Measurements from ENCODE around the gene PELI2. TPM values are rescaled to one million over a fixed set of nuclear protein-coding genes. Genes with fewer than 3 reads are reported as not detected.
A peak's percentile ranks its signal among the peaks of the same experiment; 100 is the strongest.

PELI2 gene, protein sequence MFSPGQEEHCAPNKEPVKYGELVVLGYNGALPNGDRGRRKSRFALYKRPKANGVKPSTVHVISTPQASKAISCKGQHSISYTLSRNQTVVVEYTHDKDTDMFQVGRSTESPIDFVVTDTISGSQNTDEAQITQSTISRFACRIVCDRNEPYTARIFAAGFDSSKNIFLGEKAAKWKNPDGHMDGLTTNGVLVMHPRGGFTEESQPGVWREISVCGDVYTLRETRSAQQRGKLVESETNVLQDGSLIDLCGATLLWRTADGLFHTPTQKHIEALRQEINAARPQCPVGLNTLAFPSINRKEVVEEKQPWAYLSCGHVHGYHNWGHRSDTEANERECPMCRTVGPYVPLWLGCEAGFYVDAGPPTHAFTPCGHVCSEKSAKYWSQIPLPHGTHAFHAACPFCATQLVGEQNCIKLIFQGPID
- under 1 TPM; 0.57 to 0.68 TPM for total RNA-seq

DNA sequence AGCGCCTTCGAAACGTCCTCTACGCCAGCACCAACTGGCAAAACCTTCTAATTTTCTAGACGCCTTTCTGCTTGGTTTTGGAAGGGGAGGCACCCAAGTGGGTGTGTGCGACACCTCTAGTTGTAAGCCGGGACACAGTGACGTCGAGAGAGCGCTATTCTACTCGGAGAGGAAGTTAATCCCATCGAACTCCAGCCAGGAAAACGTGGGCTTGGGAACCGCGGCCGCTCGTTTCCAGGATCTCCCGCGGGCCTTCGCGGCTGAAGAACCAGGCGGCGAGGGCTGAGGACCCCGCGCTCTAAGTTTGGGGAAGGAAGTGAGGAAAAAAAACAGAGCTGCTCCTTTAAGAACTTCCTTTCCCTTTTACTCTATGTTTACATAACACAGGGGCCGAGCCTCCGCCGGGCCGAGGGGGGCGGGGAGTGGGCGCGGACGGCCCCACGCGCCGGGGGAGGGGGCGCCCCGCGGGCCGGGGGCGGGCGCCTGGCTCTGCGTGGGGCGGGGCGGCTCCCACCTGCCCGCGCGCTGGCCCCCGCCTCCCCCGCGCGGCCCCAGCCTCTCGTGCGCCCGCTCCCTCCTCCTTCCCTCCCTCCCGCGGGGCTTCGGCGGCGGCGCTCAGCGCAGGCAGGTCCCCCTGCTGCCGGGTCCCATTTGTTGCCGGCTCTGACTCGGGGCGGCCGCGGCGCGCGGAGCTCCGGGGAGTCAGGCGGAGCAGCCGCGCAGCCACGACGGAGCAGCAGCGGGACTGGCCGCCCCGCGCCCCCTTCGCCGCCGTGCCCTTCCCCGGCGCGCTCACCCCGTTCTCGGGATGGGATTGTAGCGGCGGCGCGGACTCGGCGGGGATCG is at the start of gene PELI2:
Gene PELI2, plus strand, starts transcription at position 647 of the 846 bp plus-strand sequence. CDS start 250 bp downstream, outside the sequence.
- POLR2A ChIA-PET = interaction anchor here (0.6 to 1.4 kb wide), 4 partner anchors 9 to 297 kb away, joined by 3 to 7 read pairs (median 4); no protein-coding TSS in a partner anchor
- Mint-ChIP-seq H3K27me3 (ENCODE audit: low read depth) (peaks cover 44% of the 10 kb centered on the region), H3K9me3 (ENCODE audit: insufficient read depth) (no peaks in the 10 kb centered on the region), H3K27ac (peak within 1 kb of the TSS; percentile 63), H3K4me1 (ENCODE audit: low read depth) (peaks cover 25% of the 10 kb centered on the region), H3K4me3 (peak within 1 kb of the TSS; percentile 86), H3K36me3 (ENCODE audit: low read depth) (no peaks in the 10 kb centered on the region)
- ATAC-seq (peak; percentile 87), DNase-seq (peak; percentile 74)
- CTCF ChIA-PET = interaction anchor here (0.5 to 1.0 kb wide), 5 partner anchors 10 to 310 kb away, joined by 3 to 5 read pairs (median 3); no protein-coding TSS in a partner anchor

DNA sequence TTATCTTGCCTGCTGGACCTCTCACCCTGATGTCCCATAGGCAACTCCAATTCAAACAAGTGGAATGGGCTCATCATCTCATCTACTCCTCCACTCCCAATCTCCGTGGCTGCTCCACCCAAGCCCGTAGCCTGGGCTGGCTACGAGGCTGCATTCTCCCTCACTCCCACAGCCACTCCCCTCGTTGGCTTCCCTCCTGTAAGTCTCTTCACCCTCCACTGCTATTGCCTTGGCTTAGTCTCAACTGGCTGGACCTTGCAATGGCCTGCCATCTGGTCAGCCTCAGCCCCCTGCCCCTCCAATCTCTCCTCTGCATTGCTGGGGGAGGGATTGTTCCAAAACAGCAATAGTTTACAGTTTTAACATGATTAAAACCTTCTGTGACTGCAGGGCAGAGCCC is 44.4 kb upstream of the PELI2 start:
- ChIA-PET POLR2A (no interaction called here), CTCF (no interaction called here)
- Mint-ChIP-seq H3K9me3 (ENCODE audit: insufficient read depth) (no peaks in the 10 kb centered on the region), H3K4me1 (ENCODE audit: low read depth) (no peaks in the 10 kb centered on the region), H3K36me3 (ENCODE audit: low read depth) (no peaks in the 10 kb centered on the region), H3K4me3 (no peak overlapping the region), H3K27ac (no peak overlapping the region), H3K27me3 (ENCODE audit: low read depth) (peaks cover 7% of the 10 kb centered on the region)
- no peak for ATAC-seq
- no peak for DNase-seq

DNA sequence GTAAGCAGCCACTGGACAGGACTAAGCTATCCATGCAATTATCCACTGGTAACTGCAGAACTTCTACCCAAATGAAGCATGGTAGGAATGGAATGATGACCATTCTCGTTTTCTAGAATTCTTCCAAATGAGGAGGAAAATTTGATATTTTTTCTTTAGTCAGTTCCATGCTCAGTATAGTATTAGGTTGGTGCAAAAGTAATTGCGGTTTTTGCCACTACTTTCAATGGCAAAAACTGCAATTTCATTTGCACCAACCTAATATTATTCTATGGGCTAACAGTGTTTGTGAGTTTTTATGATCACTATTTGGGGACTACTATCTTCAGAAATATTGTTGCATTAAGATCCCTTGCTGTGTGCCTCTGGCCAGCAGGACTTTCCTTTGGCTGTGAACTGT is 42.9 kb upstream of the PELI2 start:
- H3K4me3 Mint-ChIP-seq = no peak overlapping the region
- H3K4me1 Mint-ChIP-seq (ENCODE audit: low read depth) = no peaks in the 10 kb centered on the region
- no peaks in the 10 kb centered on the region for H3K9me3 Mint-ChIP-seq (ENCODE audit: insufficient read depth)
- DNase-seq (no peak), ATAC-seq (no peak)
- H3K36me3 Mint-ChIP-seq (ENCODE audit: low read depth) = no peaks in the 10 kb centered on the region
- no peak overlapping the region for H3K27ac Mint-ChIP-seq
- CTCF ChIA-PET = no interaction called here
- H3K27me3 Mint-ChIP-seq (ENCODE audit: low read depth) = peaks cover 7% of the 10 kb centered on the region
- POLR2A ChIA-PET = no interaction called here

DNA sequence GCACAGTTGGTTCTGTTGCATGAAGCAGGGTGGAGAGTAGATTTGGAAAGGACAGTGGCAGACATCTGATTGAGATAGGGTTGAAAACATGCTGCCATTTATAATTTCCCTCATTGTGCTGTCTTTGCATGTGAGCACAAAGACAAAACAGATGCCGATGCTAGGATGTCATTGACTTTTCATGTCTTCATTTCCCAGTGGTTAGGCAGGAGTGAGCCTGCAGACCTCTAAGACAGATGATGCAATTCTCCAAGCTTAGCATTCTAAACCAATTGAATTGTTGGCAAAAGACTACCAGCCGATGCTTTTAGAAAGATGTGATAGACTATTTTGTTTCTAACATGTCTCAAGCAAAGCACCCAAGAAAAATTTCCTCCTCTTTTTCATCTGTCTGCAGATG is 37.1 kb upstream of the PELI2 start:
- Mint-ChIP-seq H3K27ac (no peak overlapping the region), H3K4me3 (no peak overlapping the region), H3K36me3 (ENCODE audit: low read depth) (no peaks in the 10 kb centered on the region), H3K27me3 (ENCODE audit: low read depth) (peaks cover 25% of the 10 kb centered on the region), H3K9me3 (ENCODE audit: insufficient read depth) (no peaks in the 10 kb centered on the region), H3K4me1 (ENCODE audit: low read depth) (no peaks in the 10 kb centered on the region)
- CTCF ChIA-PET = no interaction called here
- no peak for DNase-seq
- no peak for ATAC-seq
- POLR2A ChIA-PET = no interaction called here

DNA sequence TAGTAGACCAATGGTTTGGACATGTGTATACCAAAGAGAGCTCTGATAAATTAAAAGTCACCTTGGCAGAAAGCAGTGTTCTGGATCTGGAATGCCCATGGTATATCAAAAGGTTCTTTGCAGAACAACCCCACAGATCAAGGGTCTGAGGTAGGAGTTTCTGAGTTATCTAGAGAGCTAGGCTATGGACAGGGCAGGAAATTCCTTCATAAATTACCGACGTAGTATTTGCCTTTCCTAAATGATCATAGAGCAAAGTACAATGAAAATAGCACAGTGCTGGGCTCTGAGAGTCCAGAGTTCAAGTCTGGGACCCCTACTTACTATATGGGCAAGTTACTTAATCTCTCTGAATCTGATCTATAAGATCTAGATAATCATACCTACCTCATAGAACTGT is 35.3 kb upstream of the PELI2 start:
- H3K27ac Mint-ChIP-seq = no peak overlapping the region
- ATAC-seq (no peak), DNase-seq (no peak)
- ChIA-PET CTCF (no interaction called here), POLR2A (no interaction called here)
- no peaks in the 10 kb centered on the region for H3K36me3 Mint-ChIP-seq (ENCODE audit: low read depth)
- no peaks in the 10 kb centered on the region for H3K4me1 Mint-ChIP-seq (ENCODE audit: low read depth)
- H3K9me3 Mint-ChIP-seq (ENCODE audit: insufficient read depth) = no peaks in the 10 kb centered on the region
- peaks cover 30% of the 10 kb centered on the region for H3K27me3 Mint-ChIP-seq (ENCODE audit: low read depth)
- no peak overlapping the region for H3K4me3 Mint-ChIP-seq

DNA sequence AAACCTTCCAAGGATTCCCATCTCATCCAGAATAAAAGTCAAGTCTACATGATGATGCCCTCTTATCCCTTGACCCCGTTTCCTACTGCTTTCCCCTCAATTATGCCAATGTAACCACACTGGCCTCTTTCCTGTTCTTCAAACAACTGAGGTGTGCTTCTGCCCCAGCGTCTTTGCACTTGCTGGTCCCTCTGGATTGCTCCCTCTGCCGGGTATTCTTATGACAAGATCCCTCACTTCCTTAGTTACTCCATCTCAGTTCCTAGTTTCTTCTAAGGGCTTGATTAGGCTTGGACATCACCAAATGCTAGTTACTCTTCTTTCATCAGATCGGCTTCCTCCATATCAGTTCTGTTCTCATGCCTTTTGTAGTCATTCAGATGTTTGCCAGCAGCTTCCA is 32.7 kb upstream of the PELI2 start:
- DNase-seq = no peak
- Mint-ChIP-seq H3K4me1 (ENCODE audit: low read depth) (no peaks in the 10 kb centered on the region), H3K4me3 (no peak overlapping the region), H3K27me3 (ENCODE audit: low read depth) (peaks cover 33% of the 10 kb centered on the region), H3K9me3 (ENCODE audit: insufficient read depth) (no peaks in the 10 kb centered on the region), H3K27ac (no peak overlapping the region), H3K36me3 (ENCODE audit: low read depth) (no peaks in the 10 kb centered on the region)
- CTCF ChIA-PET = no interaction called here
- POLR2A ChIA-PET = no interaction called here
- ATAC-seq = no peak

DNA sequence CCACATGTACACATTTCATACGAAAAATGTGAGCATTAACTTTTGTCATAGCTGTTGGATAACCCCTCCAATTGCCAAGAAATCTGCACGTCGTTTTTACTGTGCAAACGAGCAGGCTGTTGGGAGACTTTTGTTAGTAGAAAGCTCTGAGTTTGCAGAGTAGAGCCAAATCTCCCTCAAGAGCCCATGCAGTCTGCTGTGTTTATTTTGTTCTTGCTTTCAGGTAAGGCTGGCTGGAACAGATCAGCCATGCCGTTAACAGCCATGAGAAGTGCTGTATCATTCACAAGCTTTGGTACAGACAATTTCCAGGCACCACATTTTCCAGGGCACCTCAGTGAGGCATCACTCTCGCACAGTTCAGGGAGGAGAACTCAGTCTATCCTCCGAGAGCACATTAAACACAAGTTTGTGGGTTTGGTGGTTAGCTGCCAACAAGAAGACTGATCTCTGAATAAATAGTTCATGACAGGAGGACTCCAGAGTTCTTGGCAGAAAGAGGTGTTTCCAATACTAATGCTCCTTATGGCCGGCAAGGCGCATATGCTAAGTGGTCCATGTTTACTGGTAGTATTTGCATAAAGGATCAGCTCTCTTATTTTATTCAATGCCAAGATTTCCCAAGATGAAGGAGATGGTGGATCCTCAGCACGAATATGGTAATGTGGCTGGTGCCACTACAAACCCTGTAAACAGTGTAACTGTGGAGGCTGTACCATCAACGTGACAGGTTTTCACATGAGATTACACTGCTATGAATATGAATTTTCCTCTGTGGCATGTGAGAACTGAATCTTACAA is 30.3 kb upstream of the PELI2 start:
- ChIA-PET POLR2A (no interaction called here), CTCF (no interaction called here)
- no peak overlapping the region for H3K27ac Mint-ChIP-seq
- no peak overlapping the region for H3K4me3 Mint-ChIP-seq
- H3K4me1 Mint-ChIP-seq (ENCODE audit: low read depth) = no peaks in the 10 kb centered on the region
- ATAC-seq = no peak
- no peaks in the 10 kb centered on the region for H3K36me3 Mint-ChIP-seq (ENCODE audit: low read depth)
- peaks cover 33% of the 10 kb centered on the region for H3K27me3 Mint-ChIP-seq (ENCODE audit: low read depth)
- no peak for DNase-seq
- no peaks in the 10 kb centered on the region for H3K9me3 Mint-ChIP-seq (ENCODE audit: insufficient read depth)

DNA sequence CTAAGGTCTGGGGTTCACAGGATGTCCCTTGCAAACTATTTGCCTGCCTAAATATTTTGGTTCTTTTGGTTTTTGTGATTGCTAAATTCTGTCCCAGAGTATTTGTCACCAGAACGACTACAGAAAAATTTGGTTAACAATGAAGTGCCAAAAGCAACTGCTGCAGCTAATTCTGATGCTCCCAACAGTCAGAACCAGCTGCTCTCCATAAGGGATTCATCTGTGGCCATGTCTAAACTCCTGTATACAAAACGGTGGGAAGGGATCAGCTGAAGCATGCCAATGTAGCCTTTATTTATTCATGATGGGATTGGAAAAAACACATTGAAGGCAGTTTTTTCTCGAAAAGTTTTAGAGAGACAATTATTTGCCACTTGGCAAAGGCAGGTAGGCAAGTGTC is 29.3 kb upstream of the PELI2 start:
- H3K4me1 Mint-ChIP-seq (ENCODE audit: low read depth) = no peaks in the 10 kb centered on the region
- H3K27me3 Mint-ChIP-seq (ENCODE audit: low read depth) = peaks cover 30% of the 10 kb centered on the region
- DNase-seq (no peak), ATAC-seq (no peak)
- no peak overlapping the region for H3K27ac Mint-ChIP-seq
- H3K9me3 Mint-ChIP-seq (ENCODE audit: insufficient read depth) = no peaks in the 10 kb centered on the region
- no peak overlapping the region for H3K4me3 Mint-ChIP-seq
- CTCF ChIA-PET = no interaction called here
- no peaks in the 10 kb centered on the region for H3K36me3 Mint-ChIP-seq (ENCODE audit: low read depth)
- POLR2A ChIA-PET = no interaction called here

DNA sequence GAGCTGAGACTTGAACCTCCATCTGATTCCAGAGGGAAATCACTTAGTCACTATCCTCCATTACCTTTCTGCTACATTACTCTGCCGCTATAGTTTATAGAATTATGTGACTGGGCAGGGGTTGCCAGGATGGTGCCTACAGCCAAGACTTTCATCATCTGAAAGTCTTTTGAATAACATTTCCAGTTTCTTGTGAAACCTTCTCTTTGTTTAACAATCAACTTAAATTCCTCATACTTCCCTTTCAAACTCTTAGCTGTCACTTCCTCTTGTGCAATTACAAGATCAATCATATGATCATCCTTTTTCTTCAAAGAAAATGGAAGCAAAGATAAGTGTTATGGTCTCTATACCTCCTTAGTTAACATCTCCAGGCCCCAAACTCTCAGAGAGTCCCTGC is 25.4 kb upstream of the PELI2 start:
- CTCF ChIA-PET = no interaction called here

DNA sequence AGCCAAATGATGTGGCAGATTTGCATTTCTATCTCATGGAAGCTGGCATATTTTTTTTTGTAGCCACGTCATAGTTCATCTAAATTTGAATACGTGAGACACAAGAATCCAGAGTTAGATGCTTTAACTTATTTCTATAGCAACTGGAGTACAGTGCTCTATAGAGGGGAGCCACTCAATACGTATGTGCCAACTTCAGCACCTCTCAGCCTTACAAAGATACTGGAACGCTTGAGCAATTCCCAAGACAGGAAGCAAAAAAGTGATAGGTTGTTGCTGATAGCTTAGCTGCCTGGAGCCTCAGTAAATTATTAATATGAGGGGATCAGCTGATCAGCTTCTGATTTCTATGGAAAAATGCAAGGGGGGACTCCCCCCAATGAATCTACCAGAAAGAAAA is 24.1 kb upstream of the PELI2 start:
- Mint-ChIP-seq H3K4me3 (no peak overlapping the region), H3K4me1 (ENCODE audit: low read depth) (no peaks in the 10 kb centered on the region), H3K36me3 (ENCODE audit: low read depth) (no peaks in the 10 kb centered on the region), H3K27ac (no peak overlapping the region), H3K27me3 (ENCODE audit: low read depth) (peaks cover 5% of the 10 kb centered on the region), H3K9me3 (ENCODE audit: insufficient read depth) (no peaks in the 10 kb centered on the region)
- ChIA-PET POLR2A (no interaction called here), CTCF (no interaction called here)
- DNase-seq (no peak), ATAC-seq (no peak)

More for the DNA sequence above, 25.4 kb upstream of the PELI2 start:
- H3K4me1 Mint-ChIP-seq (ENCODE audit: low read depth) = no peaks in the 10 kb centered on the region
- peaks cover 10% of the 10 kb centered on the region for H3K27me3 Mint-ChIP-seq (ENCODE audit: low read depth)
- H3K9me3 Mint-ChIP-seq (ENCODE audit: insufficient read depth) = no peaks in the 10 kb centered on the region
- ATAC-seq = no peak
- no peak overlapping the region for H3K4me3 Mint-ChIP-seq
- DNase-seq = no peak
- POLR2A ChIA-PET = no interaction called here
- H3K36me3 Mint-ChIP-seq (ENCODE audit: low read depth) = no peaks in the 10 kb centered on the region
- no peak overlapping the region for H3K27ac Mint-ChIP-seq

DNA sequence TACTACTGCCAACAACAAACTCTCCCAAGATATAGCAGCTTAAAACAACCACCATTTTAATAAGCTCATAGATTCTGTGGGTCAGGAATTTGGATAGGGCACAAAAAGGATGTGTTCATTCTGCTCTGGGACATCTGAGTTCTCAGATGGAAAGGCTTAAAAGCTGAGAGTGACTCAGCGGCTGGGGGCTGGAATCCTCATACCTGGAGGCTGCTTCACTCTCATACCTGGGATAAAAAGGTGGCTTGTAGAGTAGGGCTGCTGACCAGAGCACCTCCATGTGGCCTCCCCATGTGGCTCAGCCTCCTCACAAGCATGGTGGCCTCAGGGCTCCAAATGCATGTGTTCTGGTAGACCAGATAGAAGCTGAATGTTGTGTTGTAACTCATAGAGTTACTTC is 20.2 kb upstream of the PELI2 start:
- CTCF ChIA-PET = interaction anchor here (1.2 kb wide), 1 partner anchor 242 kb away, joined by 3 read pairs; no protein-coding TSS in a partner anchor

More for the DNA sequence above, 20.2 kb upstream of the PELI2 start:
- peaks cover 11% of the 10 kb centered on the region for H3K27me3 Mint-ChIP-seq (ENCODE audit: low read depth)
- no peak overlapping the region for H3K27ac Mint-ChIP-seq
- H3K36me3 Mint-ChIP-seq (ENCODE audit: low read depth) = no peaks in the 10 kb centered on the region
- no peak overlapping the region for H3K4me3 Mint-ChIP-seq
- ATAC-seq (no peak), DNase-seq (no peak)
- POLR2A ChIA-PET = no interaction called here
- H3K4me1 Mint-ChIP-seq (ENCODE audit: low read depth) = no peaks in the 10 kb centered on the region
- no peaks in the 10 kb centered on the region for H3K9me3 Mint-ChIP-seq (ENCODE audit: insufficient read depth)

All from activated CD8-positive, alpha-beta T cell treated with anti-CD3 and anti-CD28 coated beads, Interleukin-2, amount 10 ng/mL, durations not matched to agents 7 days and 5 days (primary cell).